ENCODE results near the gene SCARF1. TPM values are rescaled to one million over a fixed set of nuclear protein-coding genes. Genes with fewer than 3 reads are reported as not detected.
"Not testable (repeated sequence)": the region's sequence is repeated elsewhere in the genome, so short reads cannot be mapped to it uniquely, and the experiment has no call there.

SCARF1 gene
- total RNA-seq, 1 experiment from 2014 or later: 0.40 TPM

GRCh38 chr17:1673041-1673785, 27.7 kb upstream of the SCARF1 start:
- Mint-ChIP-seq H3K9me3 (ENCODE audit: unreplicated experiment) (no peaks in the 10 kb centered on the region), H3K27ac (ENCODE audit: low read depth, unreplicated experiment) (no peak overlapping the region), H3K36me3 (ENCODE audit: insufficient read depth, unreplicated experiment) (peaks cover 98% of the 10 kb centered on the region), H3K4me3 (ENCODE audit: unreplicated experiment) (no peak overlapping the region), H3K4me1 (ENCODE audit: insufficient read depth, unreplicated experiment) (peaks cover 11% of the 10 kb centered on the region), H3K27me3 (ENCODE audit: insufficient read depth, unreplicated experiment) (no peaks in the 10 kb centered on the region)
- intact Hi-C loops (cut with micrococcal nuclease): no loop called here
- TF ChIP-seq CTCF (IDR thresholded peaks at IDR 0.05; ENCODE audit: unreplicated experiment): no peak
- DNase-seq (ENCODE audit: unreplicated experiment): no peak
- CTCF ChIA-PET: interaction anchor here (0.9 to 1.2 kb wide), 2 partner anchors 12 to 23 kb away, joined by 3 read pairs; no protein-coding TSS in a partner anchor
- BruUV-seq (replicated peaks): no TSS peak
- POLR2A ChIA-PET: interaction anchor here (0.6 to 0.9 kb wide), 3 partner anchors 11 to 137 kb away, joined by 3 to 5 read pairs (median 3); partner anchors contain the start of gene RILP

GRCh38 chr17:1663934-1664333, 18.4 kb upstream of the SCARF1 start:
- H3K27ac Mint-ChIP-seq (ENCODE audit: low read depth, unreplicated experiment); H3K4me3 Mint-ChIP-seq (ENCODE audit: unreplicated experiment); intact Hi-C loops (cut with micrococcal nuclease); DNase-seq (ENCODE audit: unreplicated experiment); H3K4me1 Mint-ChIP-seq (ENCODE audit: insufficient read depth, unreplicated experiment); BruUV-seq (replicated peaks); H3K9me3 Mint-ChIP-seq (ENCODE audit: unreplicated experiment); H3K27me3 Mint-ChIP-seq (ENCODE audit: insufficient read depth, unreplicated experiment): not testable (repeated sequence)
- ChIA-PET CTCF (interaction anchor here (0.8 kb wide), 1 partner anchor 13 kb away, joined by 3 read pairs; no protein-coding TSS in a partner anchor), POLR2A (interaction anchor here (1.6 to 4.8 kb wide), 2 partner anchors 14 to 20 kb away, joined by 9 to 24 read pairs; partner anchors contain the start of gene RILP)
- H3K36me3 Mint-ChIP-seq (ENCODE audit: insufficient read depth, unreplicated experiment): peaks cover 95% of the 10 kb centered on the region

- no peak for TF ChIP-seq CTCF (IDR thresholded peaks at IDR 0.05; ENCODE audit: unreplicated experiment)
- no peak for DNase-seq (ENCODE audit: unreplicated experiment)
- H3K27me3 Mint-ChIP-seq (ENCODE audit: insufficient read depth, unreplicated experiment): no peaks in the 10 kb centered on the region
- intact Hi-C loops (cut with micrococcal nuclease): no loop called here
- no peaks in the 10 kb centered on the region for H3K4me1 Mint-ChIP-seq (ENCODE audit: insufficient read depth, unreplicated experiment)
- ChIA-PET POLR2A (interaction anchor here (2.5 to 4.8 kb wide), 2 partner anchors 11 to 23 kb away, joined by 13 to 24 read pairs; partner anchors contain the start of gene RILP), CTCF (interaction anchor here (0.6 to 2.2 kb wide), 4 partner anchors 8 to 52 kb away, joined by 3 to 17 read pairs (median 4); no protein-coding TSS in a partner anchor)
- H3K4me3 Mint-ChIP-seq (ENCODE audit: unreplicated experiment): no peak overlapping the region
- no peak overlapping the region for H3K27ac Mint-ChIP-seq (ENCODE audit: low read depth, unreplicated experiment)
- H3K36me3 Mint-ChIP-seq (ENCODE audit: insufficient read depth, unreplicated experiment): peaks cover 95% of the 10 kb centered on the region
- BruUV-seq (replicated peaks): TSS peak; percentile 89
- no peaks in the 10 kb centered on the region for H3K9me3 Mint-ChIP-seq (ENCODE audit: unreplicated experiment)
These were observed 15.5 kb upstream of the SCARF1 start for GRCh38 chr17:1661045-1661444.

- H3K4me3 Mint-ChIP-seq (ENCODE audit: unreplicated experiment): no peak overlapping the region
- TF ChIP-seq CTCF (IDR thresholded peaks at IDR 0.05; ENCODE audit: unreplicated experiment): no peak
- CTCF ChIA-PET: interaction anchor here (0.6 kb wide), 2 partner anchors 22 to 198 kb away, joined by 3 read pairs; no protein-coding TSS in a partner anchor
- intact Hi-C loops (cut with micrococcal nuclease): no loop called here
- POLR2A ChIA-PET: interaction anchor here (1.3 to 3.3 kb wide), 4 partner anchors 8 to 59 kb away, joined by 3 to 12 read pairs (median 4); partner anchors contain the start of gene PRPF8
- peaks cover 97% of the 10 kb centered on the region for H3K36me3 Mint-ChIP-seq (ENCODE audit: insufficient read depth, unreplicated experiment)
- no TSS peak for BruUV-seq (replicated peaks)
- no peaks in the 10 kb centered on the region for H3K4me1 Mint-ChIP-seq (ENCODE audit: insufficient read depth, unreplicated experiment)
- H3K9me3 Mint-ChIP-seq (ENCODE audit: unreplicated experiment): no peaks in the 10 kb centered on the region
- H3K27me3 Mint-ChIP-seq (ENCODE audit: insufficient read depth, unreplicated experiment): no peaks in the 10 kb centered on the region
- DNase-seq (ENCODE audit: unreplicated experiment): no peak
- no peak overlapping the region for H3K27ac Mint-ChIP-seq (ENCODE audit: low read depth, unreplicated experiment)
These were observed 12.6 kb upstream of the SCARF1 start for GRCh38 chr17:1658100-1658499.
